G401 (cell line): ENCODE data around the gene PAK1IP1. TPM values are rescaled to one million over a fixed set of nuclear protein-coding genes. Genes with fewer than 3 reads are reported as not detected.
A peak's percentile ranks its signal among the peaks of the same experiment; 100 is the strongest.
"Not testable (repeated sequence)": the region's sequence is repeated elsewhere in the genome, so short reads cannot be mapped to it uniquely, and the experiment has no call there.

Source experiments
- DNase-seq: peaks from one replicate; pipeline ENCODE4 v3.0.0-alpha.2; 2015; ENCODE audit warnings: low spot score
- in situ Hi-C: cut with HindIII; loops from 2 replicates; pipeline ENCODE4 v1.10.0; 2016; ENCODE audit warnings: low sequenced_read_pairs, mixed read lengths
- total RNA-seq: library from RNA; depleted of rRNA; stranded (reverse); fragments of >200 nt; shearing (Covaris generic); gene quantifications from 2 replicates; pipeline ENCODE4 v1.2.3, GENCODE V29; 2014

PAK1IP1 gene
- total RNA-seq, 1 experiment from 2014 or later: 43.1 TPM

DNA sequence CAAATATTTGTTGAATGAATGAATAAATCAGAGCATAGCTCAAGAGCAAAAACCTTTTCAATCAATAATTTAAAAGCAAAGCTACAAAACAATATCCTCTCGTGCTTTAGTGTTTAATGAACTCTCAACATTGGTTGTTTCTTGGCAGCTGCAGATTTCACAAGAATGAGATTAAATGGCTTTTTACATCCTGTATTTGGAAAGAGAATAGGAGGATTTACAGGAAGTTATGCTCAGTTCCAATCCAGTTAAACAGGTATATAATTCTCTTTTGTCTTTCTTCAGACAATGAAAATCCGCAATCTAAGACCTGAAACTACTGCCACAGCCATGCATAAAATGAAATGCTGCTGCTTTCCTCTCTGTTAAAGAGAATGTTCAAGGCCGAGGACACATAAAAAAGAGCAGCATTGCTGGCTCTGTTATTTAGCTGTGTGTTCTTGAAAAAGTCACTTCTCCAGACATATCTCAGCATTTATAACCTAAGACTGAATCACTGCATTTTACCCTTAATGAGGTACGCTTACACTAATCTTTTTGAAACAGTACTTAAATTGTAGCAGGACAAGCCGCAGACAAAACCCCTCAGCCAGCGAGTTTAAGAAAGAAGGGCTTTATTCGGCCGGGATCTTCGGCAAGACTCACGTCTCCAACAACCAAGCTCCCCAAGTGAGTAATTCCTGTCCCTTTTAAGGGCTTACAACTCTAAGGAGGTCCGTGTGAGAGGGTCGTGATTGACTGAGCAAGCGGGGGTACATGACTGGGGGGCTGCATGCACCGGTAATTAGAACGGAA, 3.9 kb upstream of the PAK1IP1 start:
- in situ Hi-C loops: no loop called here
- DNase-seq: no peak

DNA sequence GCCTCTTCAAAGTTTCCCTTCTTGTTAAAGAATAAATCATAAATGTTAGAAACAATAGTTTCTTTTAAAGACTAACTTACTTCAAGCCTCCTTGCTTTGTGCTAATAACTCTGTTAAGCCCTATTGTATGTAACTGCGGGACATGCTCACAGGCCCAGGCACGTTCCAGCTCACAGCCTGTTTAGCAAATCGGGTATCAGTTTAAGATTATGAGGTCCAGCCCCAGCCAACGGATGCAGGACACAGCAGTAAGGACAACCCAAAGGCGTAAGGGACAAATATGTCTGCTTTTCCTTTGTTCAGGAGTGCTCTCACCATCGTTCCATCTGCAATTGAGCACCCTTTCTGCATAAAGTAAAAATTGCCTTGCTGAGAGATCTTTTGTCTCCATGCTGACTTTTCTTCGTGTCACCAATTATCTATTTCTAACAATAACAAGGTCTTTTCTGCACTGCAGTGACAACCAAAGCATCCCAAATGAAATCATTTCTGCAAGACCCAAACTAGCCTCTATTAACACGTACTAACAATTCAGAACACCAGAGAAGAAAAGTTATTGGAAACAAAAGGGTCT, 1.7 kb upstream of the PAK1IP1 start:
- in situ Hi-C loops: no loop called here
- DNase-seq: no peak

DNA sequence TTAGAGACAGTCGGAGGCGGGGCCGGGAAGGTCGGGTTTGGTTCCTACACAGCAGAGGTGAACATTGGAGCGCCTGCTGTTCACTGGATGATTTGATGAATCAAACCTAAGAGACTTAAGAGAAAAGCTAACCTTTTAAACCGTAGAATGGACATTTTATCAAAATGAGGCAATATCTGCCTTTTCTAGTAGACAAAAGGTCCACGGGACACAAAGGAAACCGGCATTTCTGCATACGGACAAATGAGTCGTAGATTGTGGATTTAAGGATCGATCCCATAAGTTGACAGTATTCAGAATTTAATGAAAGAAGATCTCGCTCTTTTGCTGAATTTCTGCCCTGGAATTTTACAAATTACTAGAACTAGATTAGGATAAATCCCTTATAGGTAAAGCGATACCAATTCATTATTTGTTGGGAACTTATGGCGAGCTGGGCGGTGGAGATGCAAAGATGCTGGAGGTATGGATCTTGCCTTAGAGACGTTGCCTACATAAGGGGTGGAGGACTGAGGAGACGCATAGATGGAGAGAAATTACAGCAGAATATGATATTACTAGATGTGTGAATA, 400 bp downstream of the PAK1IP1 start:
- in situ Hi-C loops: no loop called here
- no peak for DNase-seq

DNA sequence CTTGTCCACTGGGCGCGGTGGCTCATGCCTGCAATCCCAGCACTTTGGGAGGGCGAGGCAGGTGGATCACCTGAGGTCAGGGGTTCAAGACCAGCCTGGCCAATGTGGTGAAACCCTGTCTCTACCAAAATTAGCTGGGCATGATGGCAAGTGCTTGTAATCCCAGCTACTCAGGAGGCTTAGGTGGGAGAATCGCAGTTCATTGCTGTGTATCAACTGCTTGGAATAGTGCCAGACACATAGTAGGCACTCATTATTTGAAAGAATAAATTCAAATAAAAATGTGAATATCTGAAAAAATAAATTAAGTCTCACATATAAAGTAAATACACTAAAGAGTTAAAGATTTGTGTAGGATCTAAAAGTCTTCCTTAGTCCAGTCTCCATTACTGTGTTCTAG, 1.9 kb downstream of the PAK1IP1 start:
- no peak for DNase-seq
- in situ Hi-C loops: no loop called here

DNA sequence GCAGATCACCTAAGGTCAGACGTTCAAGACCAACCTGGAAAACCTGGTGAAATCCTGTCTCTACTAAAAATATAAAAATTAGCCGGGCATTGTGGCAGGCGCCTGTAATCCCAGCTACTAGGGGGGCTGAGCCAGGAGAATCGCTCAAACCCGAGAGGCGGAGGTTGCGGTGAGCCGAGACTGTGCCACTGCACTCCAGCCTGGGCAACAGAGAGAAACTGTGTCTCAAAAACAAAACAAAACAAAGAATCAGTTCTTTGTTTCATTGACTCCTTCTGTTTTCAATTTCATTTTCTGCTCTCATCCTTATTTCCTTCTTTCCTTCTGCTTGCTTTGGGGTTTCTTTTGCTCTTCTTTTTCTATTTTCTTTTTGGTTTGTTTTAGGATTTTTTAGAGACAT, 19.2 kb downstream of the PAK1IP1 start:
- no peak for DNase-seq
- in situ Hi-C loops: no loop called here

DNA sequence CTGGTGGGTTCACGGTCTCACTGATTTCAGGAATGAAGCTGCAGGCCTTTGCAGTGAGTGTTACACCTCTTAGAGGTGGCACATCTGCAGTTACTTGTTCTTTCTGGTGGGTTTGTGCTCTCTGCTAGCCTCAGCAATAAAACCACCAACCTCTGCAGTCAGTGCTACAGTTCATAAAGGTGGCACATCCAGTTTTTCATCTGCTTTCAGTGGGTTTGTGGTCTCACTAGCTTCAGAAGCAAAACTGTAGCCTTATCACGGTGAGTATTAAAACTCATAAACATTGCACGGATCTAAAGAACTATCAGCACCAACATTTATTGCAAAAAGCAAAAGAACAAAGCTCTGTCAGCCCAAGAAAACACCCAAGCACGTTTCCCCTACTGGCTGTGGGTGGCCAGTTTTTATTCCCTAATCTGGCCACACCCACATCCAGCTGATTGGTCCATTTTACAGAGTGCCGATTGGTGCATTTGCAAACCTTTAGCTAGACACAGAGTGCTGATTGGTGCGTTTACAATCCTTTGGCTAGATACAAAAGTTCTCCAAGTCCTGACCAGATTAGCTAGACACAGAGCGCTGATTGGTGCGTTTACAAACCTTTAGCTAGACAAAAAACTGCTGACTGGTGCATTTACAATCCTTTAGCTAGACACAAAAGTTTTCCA, 24.7 kb downstream of the PAK1IP1 start:
- DNase-seq: no peak
- in situ Hi-C loops: no loop called here

DNA sequence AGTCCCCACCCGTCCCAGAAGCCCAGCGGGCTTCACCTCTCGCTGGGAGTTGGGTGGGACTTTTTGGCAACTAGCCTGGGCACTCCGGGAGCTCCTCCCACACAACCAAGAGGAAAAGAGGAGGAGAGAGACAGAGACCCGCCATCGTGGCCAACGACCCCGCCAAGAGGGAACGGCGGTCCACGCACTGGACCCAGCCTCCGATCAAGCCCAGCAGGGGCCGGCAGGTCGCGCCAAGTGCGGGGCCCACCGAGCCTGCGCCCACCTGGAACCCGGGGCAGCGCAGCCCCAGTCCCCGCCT, 25.1 kb downstream of the PAK1IP1 start:
- in situ Hi-C loops: no loop called here
- DNase-seq: no peak

DNA sequence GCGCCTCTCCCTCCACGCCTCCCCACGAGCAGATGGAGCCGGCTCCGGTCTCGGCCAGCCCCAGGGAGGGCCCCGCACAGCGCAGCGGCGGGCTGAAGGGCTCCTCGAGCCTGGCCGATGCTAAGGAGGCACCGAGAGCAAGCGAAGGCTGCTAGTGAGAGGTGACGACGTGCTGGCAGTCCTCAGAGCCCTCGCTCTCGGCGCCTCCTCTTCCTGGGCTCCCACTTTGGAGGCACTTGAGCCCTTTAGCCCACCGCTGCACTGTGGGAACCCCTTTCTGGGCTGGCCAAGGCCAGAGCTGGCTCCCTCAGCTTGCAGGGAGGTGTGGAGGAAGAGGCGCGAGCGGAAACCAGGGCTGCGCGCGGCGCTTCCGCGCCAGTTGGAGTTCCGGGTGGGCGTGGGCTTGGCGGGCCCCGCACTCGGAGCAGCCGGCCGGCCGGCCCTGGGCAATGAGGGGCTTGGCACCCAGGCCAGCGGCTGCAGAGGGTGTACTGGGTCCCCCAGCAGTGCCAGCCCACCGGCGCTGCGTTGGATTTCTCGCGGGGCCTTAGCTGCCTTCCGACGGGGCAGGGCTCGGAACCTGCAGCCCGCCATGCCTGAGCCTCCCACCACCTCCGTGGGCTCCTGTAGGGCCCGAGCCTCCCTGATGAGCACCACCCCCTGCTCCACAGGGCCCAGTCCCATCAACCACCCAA, 25.6 kb downstream of the PAK1IP1 start:
- DNase-seq: no peak
- in situ Hi-C loops: no loop called here

DNA sequence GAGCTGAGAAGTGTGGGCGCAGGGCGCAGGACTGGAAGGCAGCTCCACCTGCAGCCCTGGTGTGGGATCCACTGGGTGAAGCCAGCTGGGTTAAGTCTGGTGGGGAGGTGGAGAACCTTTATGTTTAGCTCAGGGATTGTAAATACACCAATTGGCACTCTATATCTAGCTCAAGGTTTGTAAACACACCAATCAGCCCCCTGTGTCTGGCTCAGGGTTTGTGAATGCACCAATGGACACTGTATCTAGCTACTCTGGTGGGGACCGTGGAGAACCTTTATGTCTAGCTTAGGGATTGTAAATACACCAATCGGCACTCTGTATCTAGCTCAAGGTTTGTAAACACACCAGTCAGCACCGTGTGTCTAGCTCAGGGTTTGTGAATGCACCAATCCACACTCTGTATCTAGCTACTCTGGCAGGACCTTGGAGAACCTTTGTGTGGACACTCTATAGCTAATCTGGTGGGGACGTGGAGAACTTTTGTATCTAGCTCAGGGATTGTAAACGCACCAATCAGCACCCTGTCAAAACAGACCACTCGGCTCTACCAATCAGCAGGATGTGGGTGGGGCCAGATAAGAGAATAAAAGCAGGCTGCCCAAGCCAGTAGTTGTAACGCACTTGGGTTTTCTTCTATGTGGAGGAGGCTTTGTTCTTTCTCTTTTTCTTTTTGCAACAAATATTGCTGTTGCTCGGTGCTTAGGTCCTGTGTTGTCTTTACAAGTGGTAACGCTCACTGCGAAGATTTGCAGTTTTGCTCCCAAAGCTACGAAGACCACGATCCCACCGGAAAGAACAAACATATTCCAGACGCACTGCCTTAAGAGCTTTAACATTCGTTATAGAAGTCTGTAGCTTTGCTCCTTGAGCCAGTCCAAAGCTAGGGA, 26.4 kb downstream of the PAK1IP1 start:
- DNase-seq, in situ Hi-C loops: not testable (repeated sequence)

DNA sequence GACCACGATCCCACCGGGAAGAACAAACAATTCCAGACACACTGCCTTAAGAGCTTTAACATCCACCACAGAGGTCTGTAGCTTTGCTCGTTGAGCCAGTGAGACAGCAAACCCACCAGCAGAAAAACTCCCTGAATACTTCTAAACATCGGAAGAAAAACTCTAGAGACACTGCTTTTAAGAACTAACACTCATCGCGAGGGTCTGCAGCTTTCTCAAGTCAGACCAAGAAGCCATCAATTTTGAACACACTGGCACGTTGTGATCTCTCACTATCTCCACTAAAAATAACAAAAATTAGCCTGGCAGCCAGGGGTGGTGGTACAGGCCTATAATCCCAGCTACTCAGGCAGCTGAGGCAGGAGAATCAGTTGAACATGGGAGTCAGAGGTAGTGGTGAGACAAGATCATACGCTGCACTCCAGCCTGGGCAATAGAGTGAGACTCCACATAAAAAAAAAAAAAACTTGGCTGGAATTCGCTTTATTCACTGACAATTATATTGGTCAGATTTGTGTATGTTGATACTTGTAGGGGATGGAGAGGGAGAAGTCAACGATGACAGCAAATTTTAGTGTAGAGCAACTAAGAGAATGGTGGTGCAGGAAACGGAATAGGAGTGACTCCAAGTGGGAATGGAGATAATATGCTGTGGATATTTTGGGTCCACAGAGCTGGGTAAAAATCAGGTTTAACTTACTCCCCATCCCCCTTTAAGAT, 27.2 kb downstream of the PAK1IP1 start:
- DNase-seq: no peak
- in situ Hi-C loops: no loop called here

DNA sequence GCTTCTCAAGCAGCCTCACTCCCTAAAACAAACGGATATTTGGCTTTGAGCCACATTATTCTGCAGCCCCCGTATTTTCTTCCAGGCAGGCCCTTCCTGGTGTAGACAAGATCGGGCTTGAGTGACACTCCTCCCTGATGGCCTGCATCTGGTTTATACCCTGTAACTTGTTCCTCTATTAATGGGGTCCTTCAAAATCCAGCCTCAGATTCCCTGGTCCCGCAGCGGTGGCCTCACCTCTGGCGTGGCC, 27.7 kb downstream of the PAK1IP1 start:
- no peak for DNase-seq
- in situ Hi-C loops: no loop called here

DNA sequence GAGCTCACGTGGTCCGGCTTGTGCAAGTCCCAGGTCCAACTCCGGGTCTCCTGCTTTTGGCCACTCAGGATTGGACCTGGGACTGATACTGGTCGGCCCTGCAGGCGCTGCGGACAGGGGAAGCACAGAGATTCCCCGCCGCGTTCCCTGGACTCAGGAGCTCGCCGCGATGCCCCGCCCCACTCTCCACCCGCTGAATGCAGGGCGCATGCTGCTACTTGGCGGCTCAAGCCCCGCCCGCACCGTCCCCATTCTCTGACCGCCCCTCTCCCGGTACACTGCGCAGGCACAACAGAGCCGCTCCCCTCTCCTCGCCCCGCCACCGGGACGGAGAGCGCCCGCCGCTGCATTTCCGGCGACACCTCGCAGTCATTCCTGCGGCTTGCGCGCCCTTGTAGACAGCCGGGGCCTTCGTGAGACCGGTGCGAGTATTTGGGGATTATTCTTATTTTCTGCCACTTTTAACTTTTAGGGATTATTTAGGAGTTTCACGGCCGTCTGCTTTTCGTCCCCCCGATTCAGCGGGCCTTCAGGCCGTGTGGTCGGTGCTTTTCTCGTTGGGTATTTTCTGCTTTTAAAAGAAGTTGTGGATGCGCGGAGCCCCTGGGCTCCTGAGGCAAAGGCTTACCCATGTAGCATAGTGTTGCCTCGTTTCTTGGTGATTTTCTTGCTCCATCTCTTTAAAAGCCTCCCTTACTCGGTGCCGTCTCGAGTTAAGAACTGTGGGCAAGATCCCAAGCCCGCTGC, 28.2 kb downstream of the PAK1IP1 start, which contains the start of gene TMEM14C:
TSS of gene TMEM14C (plus strand) at position 251 of the 747 bp plus-strand sequence. CDS start 1,544 bp downstream, outside the sequence.
- DNase-seq: peak; percentile 99
- in situ Hi-C loops: no loop called here

DNA sequence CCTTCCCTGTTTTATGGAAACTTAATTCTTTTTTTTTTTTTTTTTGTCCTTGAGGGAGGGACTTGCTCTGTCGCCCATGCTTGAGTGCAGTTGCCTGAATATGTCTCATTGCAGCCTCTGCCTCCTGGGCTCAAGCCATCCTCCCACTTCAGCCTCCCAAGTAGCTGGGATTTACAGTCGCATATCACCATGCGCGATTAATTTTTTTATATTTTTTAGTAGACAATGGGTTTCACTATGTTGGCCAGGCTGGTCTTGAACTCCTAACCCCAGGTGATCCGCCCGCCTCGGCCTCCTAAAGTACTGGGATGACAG, 28.8 kb downstream of the PAK1IP1 start:
- no peak for DNase-seq

DNA sequence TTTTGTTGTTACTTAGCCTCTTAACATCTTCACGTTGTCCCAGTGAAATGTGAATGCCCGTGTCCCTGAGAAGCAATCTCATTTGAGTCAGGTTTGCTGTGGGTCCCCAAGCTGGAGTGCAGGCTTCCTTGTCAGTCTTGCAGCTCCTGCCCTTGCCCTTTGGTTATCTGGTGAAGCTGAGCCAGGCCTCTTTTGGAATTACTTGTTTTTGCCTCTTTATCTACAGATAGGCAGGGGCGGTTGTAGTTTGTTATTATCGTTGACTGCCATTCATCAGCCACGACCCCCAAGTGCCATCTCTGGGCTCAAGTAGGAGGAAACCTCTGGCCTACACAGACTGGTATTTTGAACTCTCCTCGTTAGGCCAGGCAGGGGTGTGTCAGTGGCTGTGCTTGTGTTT, 30.3 kb downstream of the PAK1IP1 start:
- DNase-seq: no peak
- in situ Hi-C loops: no loop called here

More for the DNA sequence above, 28.8 kb downstream of the PAK1IP1 start:
- in situ Hi-C loops: no loop called here

DNA sequence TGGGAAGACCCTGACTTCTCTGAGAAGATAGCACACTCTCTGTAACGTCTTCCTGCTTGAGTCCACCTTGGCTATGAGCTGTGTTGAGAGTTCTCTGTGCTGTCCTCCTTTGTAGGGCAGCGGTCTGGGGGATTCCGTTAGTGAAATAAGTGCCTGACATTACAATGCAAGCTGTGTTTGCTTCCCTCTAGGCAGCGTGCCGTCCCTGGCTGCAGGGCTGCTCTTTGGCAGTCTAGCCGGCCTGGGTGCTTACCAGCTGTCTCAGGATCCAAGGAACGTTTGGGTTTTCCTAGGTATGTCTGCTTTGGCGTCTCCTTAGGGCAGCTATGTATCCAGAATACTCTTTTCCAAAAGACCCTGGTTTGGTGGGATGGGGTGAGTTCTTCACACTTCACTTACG, 30.9 kb downstream of the PAK1IP1 start:
- peak; percentile 37 for DNase-seq
- in situ Hi-C loops: no loop called here

DNA sequence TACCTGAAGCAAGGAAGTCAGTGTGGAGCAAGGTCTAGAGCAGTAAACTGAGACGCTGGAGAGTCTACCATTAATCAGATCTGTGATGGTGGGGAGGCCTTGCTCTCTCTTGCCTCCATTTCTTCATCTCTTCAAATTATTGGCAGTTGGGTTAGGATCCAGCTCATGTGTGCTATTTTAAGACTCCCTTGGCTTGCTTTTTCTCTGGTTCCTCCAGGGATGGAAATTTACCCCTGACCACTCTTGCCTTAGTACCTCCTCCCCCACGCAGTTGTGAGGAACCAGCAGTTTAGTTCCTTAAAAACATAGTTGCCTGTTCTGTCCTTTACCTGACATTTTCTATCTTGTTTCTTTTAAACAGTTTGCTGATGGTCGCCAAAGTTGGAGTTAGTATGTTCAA, 35.5 kb downstream of the PAK1IP1 start:
- DNase-seq: no peak
- in situ Hi-C loops: no loop called here

DNA sequence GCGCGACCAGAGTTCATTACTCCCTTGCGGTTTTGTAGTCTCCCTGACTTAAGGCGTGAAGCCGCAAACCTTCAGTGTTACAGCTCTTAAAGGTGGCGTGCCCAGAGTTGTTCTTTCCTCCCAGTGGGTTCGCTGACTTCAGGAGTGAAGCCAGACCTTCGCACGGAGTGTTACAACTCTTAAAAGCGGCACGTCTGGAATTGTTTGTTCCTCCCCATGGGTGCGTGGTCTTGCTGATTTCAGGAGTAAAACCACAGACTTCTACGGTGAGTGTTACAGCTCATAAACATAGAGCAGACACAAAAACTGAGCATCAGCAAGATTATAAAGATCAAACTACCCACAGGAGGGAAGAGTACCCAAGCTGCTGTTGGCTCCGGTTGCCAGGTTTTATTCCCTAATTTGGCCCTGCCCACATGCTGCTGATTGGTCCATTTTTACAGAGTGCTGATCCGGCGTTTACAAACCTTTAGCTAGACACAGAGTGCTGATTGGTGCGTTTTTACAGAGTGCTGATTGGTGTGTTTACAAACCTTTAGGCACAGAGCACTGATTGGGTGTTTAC, 38.5 kb downstream of the PAK1IP1 start:
- in situ Hi-C loops: no loop called here
- DNase-seq: no peak

DNA sequence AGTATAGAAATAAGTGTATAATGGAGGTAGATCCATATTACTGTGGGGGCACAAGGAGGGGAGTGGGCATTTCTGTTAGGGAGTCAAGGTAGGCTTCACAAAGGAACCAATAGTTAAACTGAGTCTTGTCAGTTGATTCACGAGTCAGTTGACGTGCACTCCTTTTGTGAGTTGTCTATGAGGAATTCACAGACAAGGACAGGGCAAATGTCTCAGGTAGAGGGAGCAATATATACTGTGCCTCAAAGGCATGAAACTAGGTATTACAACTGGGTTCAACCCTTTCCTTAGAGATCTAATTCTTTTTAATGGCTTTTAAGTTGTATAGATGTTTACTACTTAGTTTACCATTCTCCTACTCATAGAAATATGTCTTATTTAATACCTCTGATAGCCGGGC, 39.1 kb downstream of the PAK1IP1 start:
- in situ Hi-C loops: no loop called here
- no peak for DNase-seq
